SK-N-MC (cell line): ENCODE data around the gene FOXP4.

Source experiments
- EZH2 ChIP-seq: fragments of 200-600 bp; sonication (generic); IDR thresholded peaks from one replicate; pipeline ENCODE4 v1.6.1; 2017; ENCODE audit warnings: antibody characterized with exemption
- POLR2AphosphoS5 ChIP-seq: IDR thresholded peaks from 2 replicates; pipeline ENCODE4 v1.6.1; 2012; ENCODE audit warnings: mild to moderate bottlenecking, low read depth, low read length, borderline replicate concordance

DNA sequence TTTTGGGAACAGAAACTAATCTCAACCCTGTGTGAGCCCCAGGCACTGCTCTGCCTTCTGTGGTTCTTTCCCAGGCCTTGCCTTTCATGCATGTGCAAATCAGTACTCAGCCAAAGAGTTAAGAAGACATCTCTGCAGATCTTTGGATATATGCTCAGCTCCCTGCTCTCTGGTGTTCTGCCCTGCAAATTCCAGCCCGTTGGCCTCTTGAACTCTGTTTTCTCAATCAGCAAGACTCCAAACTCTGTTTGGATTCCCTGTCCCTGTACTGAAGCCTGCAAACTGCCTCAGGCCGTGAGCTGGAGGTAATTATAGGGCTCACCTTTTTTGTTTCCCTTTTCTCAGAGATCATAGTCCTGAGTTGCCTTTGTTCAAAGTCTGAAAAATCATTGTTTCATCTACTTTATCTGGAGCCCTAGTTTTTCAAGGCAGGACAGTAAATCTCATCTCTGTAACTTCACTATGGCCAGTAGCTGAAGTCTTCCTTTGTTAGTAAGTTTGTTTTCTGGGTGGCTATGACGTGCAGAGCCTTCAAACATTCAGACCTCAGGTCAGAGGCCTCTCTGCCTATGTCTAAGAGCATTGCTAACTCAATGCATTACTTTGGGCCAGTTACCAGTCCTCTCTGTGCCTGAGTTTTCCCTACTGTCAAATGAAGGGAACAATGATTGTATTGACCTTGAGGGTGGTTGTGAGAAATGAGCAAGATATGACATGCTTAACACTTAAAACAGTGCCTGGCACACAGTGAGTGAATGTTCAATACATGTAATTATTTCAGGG, 76.2 kb downstream of the FOXP4 start:
- TF ChIP-seq EZH2 (no peak), POLR2AphosphoS5 (no peak)
